Cerebellar cortex (tissue), 1 donor: ENCODE measurements around the gene CD80.
"Not testable (repeated sequence)": the region's sequence is repeated elsewhere in the genome, so short reads cannot be mapped to it uniquely, and the experiment has no call there.

Experiments
- DNase-seq: peaks from one replicate; pipeline ENCODE4 v3.0.0-alpha.2; 2015; ENCODE audit warnings: low spot score

The CD80 gene, protein sequence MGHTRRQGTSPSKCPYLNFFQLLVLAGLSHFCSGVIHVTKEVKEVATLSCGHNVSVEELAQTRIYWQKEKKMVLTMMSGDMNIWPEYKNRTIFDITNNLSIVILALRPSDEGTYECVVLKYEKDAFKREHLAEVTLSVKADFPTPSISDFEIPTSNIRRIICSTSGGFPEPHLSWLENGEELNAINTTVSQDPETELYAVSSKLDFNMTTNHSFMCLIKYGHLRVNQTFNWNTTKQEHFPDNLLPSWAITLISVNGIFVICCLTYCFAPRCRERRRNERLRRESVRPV

GRCh38 chr3:119559441-119559963 lies at the start of gene CD80:
CD80 (minus strand) TSS chr3:119559614; CDS start chr3:119557728, 1,886 bp downstream.
- peak; percentile 42 for DNase-seq

- no peak for DNase-seq
These were observed 49.1 kb upstream of the CD80 start for GRCh38 chr3:119608405-119609000.

- no peak for DNase-seq
These were observed 45.5 kb upstream of the CD80 start for GRCh38 chr3:119604878-119605277.

DNA sequence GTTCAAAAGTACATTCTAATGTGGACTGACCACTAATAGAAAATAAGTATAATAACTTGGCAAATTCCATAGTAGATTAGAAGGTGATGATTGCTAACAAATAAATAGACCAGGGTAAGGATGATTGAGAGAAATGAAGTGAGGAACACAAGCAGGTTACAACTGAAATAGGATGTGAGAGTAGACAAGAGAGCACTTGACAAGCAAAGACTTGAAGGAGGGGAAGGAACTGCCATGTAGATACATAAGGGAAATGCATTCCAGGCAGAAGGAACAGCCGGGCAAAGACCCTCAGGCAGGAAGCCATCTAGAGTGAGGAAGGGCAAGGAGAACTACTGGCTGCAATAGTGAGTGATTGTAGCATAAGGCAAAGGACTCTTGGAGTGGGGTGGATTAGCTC lies 43.3 kb upstream of the CD80 start:
- DNase-seq, result no peak

DNA sequence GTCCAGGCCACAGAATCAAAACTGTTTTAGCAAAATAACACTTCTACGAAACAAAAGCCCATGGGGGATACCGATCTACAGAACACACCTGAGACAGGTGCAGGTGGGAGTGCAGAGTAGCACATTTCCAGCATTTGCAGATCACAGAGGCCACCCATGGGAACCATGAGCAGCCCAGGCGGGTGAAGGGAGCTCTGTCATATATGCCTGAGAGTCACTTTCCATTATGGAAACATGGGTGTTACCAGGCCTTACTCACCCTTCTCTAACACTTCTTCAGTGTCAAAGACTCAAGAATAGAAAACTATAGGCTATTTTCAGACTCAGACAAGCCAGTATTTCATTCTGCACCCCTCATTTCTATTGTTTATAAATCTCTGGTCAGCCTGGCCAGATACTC lies 41.7 kb upstream of the CD80 start:
- no peak for DNase-seq

DNA sequence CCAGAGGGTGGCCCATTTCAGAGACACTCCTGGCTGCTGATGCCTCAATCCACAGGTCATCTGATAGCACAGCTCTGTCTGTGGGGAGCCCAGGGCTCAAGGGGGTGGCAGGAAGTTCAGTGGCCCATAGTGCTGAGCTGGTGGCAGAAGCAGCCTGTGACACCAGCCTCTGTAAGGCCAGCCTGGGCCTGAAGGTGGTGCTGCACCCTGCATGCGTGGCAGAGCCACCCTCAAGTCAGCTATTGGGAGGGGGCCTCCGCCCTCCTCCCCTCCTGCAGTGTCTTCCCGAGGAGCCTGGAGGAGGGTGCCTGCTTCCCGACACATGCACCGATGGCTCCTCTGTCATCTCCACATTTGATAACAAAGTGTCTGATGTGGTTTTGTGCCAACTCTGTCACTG lies 41.3 kb upstream of the CD80 start:
- DNase-seq, result no peak

DNA sequence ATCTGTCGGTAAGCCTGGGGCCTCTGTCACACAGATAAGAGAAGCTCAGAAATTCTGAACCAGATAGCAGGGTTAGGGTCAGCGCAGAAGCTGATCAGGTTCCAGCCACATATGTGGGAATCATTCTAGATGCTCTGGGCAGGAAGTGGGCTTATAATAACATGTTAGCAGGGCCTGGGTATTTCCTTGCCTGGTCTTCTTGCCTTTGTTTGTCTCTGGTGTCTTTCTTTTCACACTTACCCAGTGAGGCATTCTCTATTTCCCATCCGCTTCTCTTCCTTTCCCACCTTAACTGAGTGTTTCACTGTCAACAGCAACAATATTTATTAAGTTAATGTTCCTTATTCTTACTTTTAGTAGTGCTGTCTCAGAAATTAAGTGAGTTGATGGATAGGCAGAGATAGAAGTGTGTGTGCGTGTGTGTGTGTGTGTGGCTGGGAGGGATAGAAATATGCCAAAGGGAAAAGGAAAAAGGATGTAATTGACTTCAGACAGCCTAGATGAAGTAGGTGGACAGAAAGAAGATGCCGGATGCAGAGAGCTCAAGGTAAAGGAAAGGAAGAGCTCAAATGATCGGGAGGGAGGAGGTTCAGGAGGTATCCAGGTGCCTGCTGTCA lies 40.3 kb upstream of the CD80 start:
- no peak for DNase-seq

DNA sequence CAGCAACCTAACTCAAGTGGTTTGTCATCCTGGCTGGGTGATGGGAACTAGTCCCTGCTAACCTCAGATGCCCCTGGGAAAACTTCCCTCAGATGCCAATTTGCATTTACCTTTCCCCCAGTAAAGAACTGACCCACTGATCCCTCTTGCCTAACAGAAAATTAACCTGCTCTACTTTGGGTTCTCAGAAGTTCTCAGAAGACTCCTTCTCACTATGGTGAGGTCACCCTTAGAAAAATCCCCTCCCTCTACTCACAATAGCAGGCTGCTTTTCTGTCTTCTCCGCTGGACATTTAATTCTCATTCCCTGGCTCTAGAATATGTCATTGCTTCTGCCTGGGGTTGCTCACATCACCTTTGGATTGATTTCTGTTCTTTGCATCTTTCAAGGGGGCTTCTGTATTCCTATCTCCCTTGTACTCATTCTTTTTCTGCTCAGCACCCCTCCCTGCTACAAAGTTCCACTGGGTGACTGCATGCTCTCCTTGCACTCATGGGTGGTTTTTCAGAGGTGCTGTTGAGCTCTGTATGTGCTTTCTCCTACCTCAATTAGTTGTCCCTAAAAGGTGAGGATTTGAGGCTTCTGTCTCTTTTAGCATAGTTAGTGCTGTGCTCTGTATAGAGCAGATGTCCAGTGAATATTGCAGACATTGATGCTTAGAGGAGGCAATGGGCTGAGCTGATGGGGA lies 39.1 kb upstream of the CD80 start:
- DNase-seq, result no peak

GRCh38 chr3:119597548-119598288 lies 38.3 kb upstream of the CD80 start, which contains the start of gene PLA1A:
PLA1A (plus strand) TSS chr3:119597885; CDS start chr3:119597914, 29 bp downstream.
- DNase-seq, result no peak

DNA sequence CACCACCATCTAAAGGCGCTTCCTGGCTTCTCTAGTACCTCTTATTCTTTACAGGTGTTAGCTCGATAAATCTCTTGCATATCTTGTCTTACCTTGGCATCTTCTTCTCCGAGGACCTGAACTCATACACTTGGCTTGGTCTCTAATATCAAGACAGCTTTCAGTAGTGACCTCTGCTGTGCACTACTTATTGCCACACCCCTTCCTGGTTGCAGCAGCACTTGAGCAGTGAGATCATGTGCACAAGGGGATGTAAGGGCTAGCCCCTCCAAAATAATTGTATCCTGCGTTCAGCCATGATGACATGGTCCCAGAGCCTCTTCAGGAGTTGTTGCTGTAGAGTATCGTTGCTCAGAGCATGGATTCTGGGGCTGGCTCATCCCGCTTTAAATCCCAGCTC lies 37.0 kb upstream of the CD80 start:
- DNase-seq, result no peak

- no peak for DNase-seq
These were observed 36.4 kb upstream of the CD80 start for GRCh38 chr3:119595639-119596334.

GRCh38 chr3:119594929-119595328 lies 35.5 kb upstream of the CD80 start:
- DNase-seq, result not testable (repeated sequence)

GRCh38 chr3:119594066-119594465 lies 34.7 kb upstream of the CD80 start:
- no peak for DNase-seq

- no peak for DNase-seq
These were observed 33.4 kb upstream of the CD80 start for GRCh38 chr3:119592861-119593260.

DNA sequence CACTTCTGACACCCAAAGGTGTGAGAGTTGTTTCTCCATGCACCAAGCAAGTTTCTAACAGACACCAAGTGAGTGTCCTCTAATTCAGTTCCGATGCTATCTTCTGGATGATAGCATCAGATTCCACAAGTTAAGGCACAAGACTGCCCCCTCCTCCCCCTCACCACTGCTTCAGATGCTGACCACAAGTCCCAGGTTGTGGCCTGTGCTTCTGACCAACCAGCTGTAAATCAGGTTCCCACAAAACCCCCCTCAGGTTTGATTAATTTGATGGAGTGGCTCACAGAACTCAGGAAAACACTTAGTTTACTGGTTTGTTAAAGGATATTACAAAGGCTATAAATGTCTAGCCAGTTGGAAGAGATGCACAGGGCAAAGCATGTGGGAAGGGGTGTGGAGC lies 31.3 kb upstream of the CD80 start:
- DNase-seq, result no peak

GRCh38 chr3:119589102-119589773 lies 29.8 kb upstream of the CD80 start:
- no peak for DNase-seq

DNA sequence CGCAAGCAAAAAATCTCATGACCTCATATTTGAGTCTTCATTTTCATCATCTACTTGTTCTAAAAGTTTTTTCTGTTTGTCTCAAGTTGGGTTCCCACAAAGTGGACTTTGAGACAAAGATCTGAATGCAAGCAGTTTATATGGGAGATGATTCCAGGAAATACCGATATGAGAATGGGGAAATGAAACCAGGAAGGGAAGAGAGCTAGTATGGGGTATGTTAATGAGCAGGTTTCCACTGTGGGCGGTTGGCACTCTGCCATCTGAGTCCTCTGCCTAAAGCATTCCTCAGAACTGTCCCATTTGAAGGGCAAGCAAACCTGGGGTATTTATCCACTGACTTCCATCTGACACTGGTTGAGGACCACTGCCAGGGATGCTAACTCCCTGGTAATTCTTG lies 28.7 kb upstream of the CD80 start:
- DNase-seq, result no peak

GRCh38 chr3:119586733-119587172 lies 27.3 kb upstream of the CD80 start:
- no peak for DNase-seq

DNA sequence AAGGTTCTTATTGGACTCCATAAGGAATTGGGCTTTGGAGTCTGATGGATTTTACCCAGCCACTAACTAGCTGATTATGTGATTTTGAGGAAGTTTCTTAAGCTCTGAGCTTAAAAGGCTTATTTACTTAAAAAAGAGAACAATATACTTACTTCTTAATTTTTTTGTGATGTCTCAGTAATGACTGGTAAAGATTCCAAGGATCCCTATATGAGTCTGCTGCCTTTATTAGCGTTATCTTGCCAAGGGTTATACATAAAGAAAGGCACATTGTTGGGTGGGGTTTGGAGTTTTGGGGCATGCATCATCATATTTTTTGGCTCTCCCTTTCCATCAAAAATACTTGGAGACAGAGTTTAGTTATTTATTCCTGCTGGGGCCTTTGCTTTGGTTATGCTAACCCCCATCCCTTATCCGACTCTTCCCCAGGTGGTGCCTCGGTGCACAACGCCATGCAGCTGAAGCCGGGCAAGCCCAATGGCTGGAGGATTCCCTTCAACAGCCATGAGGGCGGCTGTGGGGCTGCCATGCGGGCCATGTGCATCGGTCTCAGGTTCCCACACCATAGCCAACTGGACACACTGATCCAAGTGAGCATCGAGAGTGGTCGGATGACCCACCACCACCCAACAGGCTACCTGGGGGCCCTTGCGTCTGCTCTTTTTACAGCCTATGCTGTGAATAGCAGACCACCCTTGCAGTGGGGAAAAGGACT lies 26.6 kb upstream of the CD80 start:
- no peak for DNase-seq

DNA sequence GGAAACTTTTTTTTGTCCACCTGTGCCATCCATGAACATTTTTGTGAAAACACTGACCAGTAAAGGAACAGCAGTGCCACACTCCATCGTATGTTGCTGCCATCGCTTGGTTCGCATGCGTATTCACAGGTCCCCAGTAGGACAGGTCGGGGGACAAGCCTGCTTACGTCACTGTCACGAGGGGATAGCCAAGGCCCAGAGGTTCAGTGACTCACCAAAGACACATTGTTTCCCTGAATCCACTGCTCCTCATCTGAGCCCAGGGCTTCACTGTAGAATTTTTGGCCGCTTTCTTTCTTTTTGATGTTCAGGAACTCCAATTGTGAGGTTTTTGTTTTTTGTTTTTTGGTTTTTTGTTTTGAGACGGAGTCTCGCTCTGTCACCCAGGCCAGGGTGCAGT lies 25.8 kb upstream of the CD80 start:
- no peak for DNase-seq
